B cell (primary cell): ENCODE data around the gene KSR2. TPM values are rescaled to one million over a fixed set of nuclear protein-coding genes. Genes with fewer than 3 reads are reported as not detected.

Source experiments
- ATAC-seq: fragments of 200-7000 bp; cut with Tn5 transposase; one replicate; pipeline ENCODE4 v1.10.0; 2021; ENCODE audit warnings: low read depth, mild to moderate bottlenecking, moderate number of reproducible peaks, moderate library complexity
- CTCF ChIA-PET: fragments of 350-600 bp; sonication (Branson Sonifier 250); formaldehyde crosslinking; loops from one replicate; lab custom pipeline; 2021; ENCODE audit warnings: antibody characterized with exemption, inconsistent platforms; lab: Charles Lee
- POLR2A ChIA-PET: fragments of 350-600 bp; sonication (Branson Sonifier 250); formaldehyde crosslinking; loops from one replicate; lab custom pipeline; 2021; ENCODE audit warnings: antibody characterized with exemption; lab: Charles Lee
- DNase-seq: peaks from one replicate; pipeline ENCODE4 v3.0.0; 2013
- H2AFZ ChIP-seq: 2 replicates; pipeline ENCODE4 v1.6.1; 2012; ENCODE audit warnings: mild to moderate bottlenecking, low read depth, low read length; ENCODE audit not compliant: insufficient read depth, poor library complexity, severe bottlenecking
- H3K27ac ChIP-seq, 2 donors: 1 replicate in 1 of 2; 2 replicates in 1 of 2; pipeline ENCODE4 v1.5.1; 2012 to 2013; ENCODE audit warnings: low read length in 2 of 2, mild to moderate bottlenecking in 2 of 2, moderate library complexity in 1 of 2
- H3K27me3 ChIP-seq, 4 experiments: fragments of 200-600 bp in 1 of 4; sonication (generic) in 1 of 4; replicated peaks in 1 of 4; 1 replicate in 2 of 4; 2 replicates in 2 of 4; pipeline versions ENCODE4 v1.6.1 to v1.7.0; 2013 to 2016; ENCODE audit warnings: low read length in 3 of 4, mild to moderate bottlenecking in 2 of 4, mixed read lengths in 1 of 4, moderate library complexity in 1 of 4; ENCODE audit not compliant: insufficient read depth in 4 of 4, control insufficient read depth in 3 of 4; ENCODE audit errors: control extremely low read depth in 1 of 4
- H3K36me3 ChIP-seq, 2 experiments: replicated peaks in 1 of 2; 1 replicate in 1 of 2; 2 replicates in 1 of 2; pipeline versions ENCODE4 v1.6.1 to v1.7.1; 2013; ENCODE audit warnings: low read length in 1 of 2; ENCODE audit not compliant: insufficient read depth in 2 of 2, control insufficient read depth in 1 of 2; ENCODE audit errors: control extremely low read depth in 1 of 2, extremely low read depth in 1 of 2
- H3K4me1 ChIP-seq, 2 donors: fragments of 200-600 bp in 1 of 2; sonication (generic) in 1 of 2; 1 replicate in 1 of 2; 2 replicates in 1 of 2; pipeline versions ENCODE4 v1.5.1 to v1.6.1; 2013 to 2017; ENCODE audit warnings: low read length in 2 of 2; ENCODE audit not compliant: control insufficient read depth in 2 of 2, insufficient read depth in 2 of 2
- H3K4me2 ChIP-seq: replicated peaks from 2 replicates; pipeline ENCODE3; 2012; ENCODE audit warnings: mild to moderate bottlenecking, low read depth, low read length; ENCODE audit not compliant: poor library complexity, severe bottlenecking
- H3K4me3 ChIP-seq, 5 experiments: fragments of 200-600 bp in 1 of 5; sonication (generic) in 1 of 5; 1 replicate in 3 of 5; 2 replicates in 2 of 5; pipeline versions ENCODE4 v1.5.1 to v1.7.0; 2011 to 2016; ENCODE audit warnings: low read length in 4 of 5, mild to moderate bottlenecking in 4 of 5, low read depth in 2 of 5, control low read depth in 1 of 5, moderate library complexity in 1 of 5; ENCODE audit not compliant: insufficient read depth in 1 of 5; ENCODE audit errors: control extremely low read depth in 1 of 5, extremely low read depth in 1 of 5
- H3K79me2 ChIP-seq: fragments of 200-600 bp; sonication (generic); one replicate; pipeline ENCODE4 v1.6.0; 2016; ENCODE audit warnings: low read length; ENCODE audit not compliant: control insufficient read depth, insufficient read depth
- H3K9ac ChIP-seq: fragments of 200-600 bp; sonication (generic); 2 replicates; pipeline ENCODE4 v1.6.1; 2017; ENCODE audit warnings: mild to moderate bottlenecking, low read length, moderate library complexity
- H3K9me3 ChIP-seq, 3 donors: one replicate each; pipeline versions ENCODE4 v1.6.1 to v1.7.1; 2013; ENCODE audit warnings: low read length in 2 of 3; ENCODE audit not compliant: control insufficient read depth in 2 of 3, insufficient read depth in 1 of 3; ENCODE audit errors: control extremely low read depth in 1 of 3
- H4K20me1 ChIP-seq: 2 replicates; pipeline ENCODE4 v1.6.0; 2012; ENCODE audit warnings: mild to moderate bottlenecking, low read length; ENCODE audit not compliant: insufficient read depth, control insufficient read depth, poor library complexity, severe bottlenecking
- H3K27ac Mint-ChIP-seq: one replicate; pipeline ENCODE4 v1.8.0; 2021; ENCODE audit warnings: mixed read lengths
- H3K27me3 Mint-ChIP-seq: one replicate; pipeline ENCODE4 v1.8.0; 2021; ENCODE audit warnings: mixed read lengths
- H3K4me1 Mint-ChIP-seq: one replicate; pipeline ENCODE4 v1.8.0; 2021; ENCODE audit warnings: mixed read lengths
- H3K4me3 Mint-ChIP-seq: one replicate; pipeline ENCODE4 v1.8.0; 2021; ENCODE audit warnings: mixed read lengths
- H3K9me3 Mint-ChIP-seq: one replicate; pipeline ENCODE4 v1.8.0; 2022; ENCODE audit warnings: mixed read lengths; ENCODE audit not compliant: insufficient read depth
- CTCF ChIP-seq: fragments of 200-600 bp; IDR thresholded peaks from one replicate; pipeline ENCODE4 v1.8.0; 2022; ENCODE audit warnings: antibody characterized with exemption, mild to moderate bottlenecking
- EZH2 ChIP-seq: IDR thresholded peaks from 2 replicates; pipeline ENCODE4 v1.6.1; 2012; ENCODE audit warnings: borderline replicate concordance, low read depth, mild to moderate bottlenecking, moderate library complexity, low read length; ENCODE audit not compliant: insufficient read depth, poor library complexity, severe bottlenecking
- WGBS: methylation state at CpG from one replicate; pipeline ENCODE4 v1.1.5; 2013; ENCODE audit warnings: missing lambda C conversion rate; ENCODE audit not compliant: insufficient coverage; 5-methylcytosine and 5-hydroxymethylcytosine counted together
- intact Hi-C: fragments of 100-400 bp; cut with micrococcal nuclease; formaldehyde crosslinking; loops from one replicate; pipeline ENCODE4 v1.10.0; 2022
- polyA plus RNA-seq: library from polyadenylated mRNA; depleted of rRNA; stranded (reverse); fragments of >200 nt; gene quantifications from 2 replicates; pipeline ENCODE4 v1.2.3, GENCODE V29; 2012
- total RNA-seq, 2 donors: library from RNA; stranded (reverse); fragments of 120-200 nt in 1 of 2; gene quantifications; 1 replicate in 1 of 2; 2 replicates in 1 of 2; pipeline versions ENCODE4 v1.2.3 to v1.2.4, GENCODE V29; 2013 to 2022

The KSR2 gene
- total and polyA plus RNA-seq, 2 donors (not counting 1 experiment from before 2014, with no cell fraction given) = not detected

GRCh38 chr12:117674313-117674712, 294.5 kb downstream of the KSR2 start:
- Histone ChIP-seq H3K4me1 (no peaks in the 10 kb centered on the region), H3K27me3 (no peaks in the 10 kb centered on the region), H2AFZ (no peak overlapping the region), H3K79me2 (no peaks in the 10 kb centered on the region), H3K36me3 (no peaks in the 10 kb centered on the region), H3K27ac (no peak overlapping the region), H3K4me2 (no peak overlapping the region), H3K9me3 (peaks cover 0 to 3% (median 1%) of the 10 kb centered on the region in 3 donors), H3K4me3 (no peak overlapping the region), H4K20me1 (no peaks in the 10 kb centered on the region), H3K9ac (no peak overlapping the region)
- peaks cover 4% of the 10 kb centered on the region for H3K9me3 Mint-ChIP-seq
- H3K27ac Mint-ChIP-seq = no peak overlapping the region
- TF ChIP-seq CTCF (no peak), EZH2 (no peak)
- ATAC-seq (no peak), DNase-seq (no peak)
- no peaks in the 10 kb centered on the region for H3K4me1 Mint-ChIP-seq
- peaks cover 6% of the 10 kb centered on the region for H3K27me3 Mint-ChIP-seq
- intact Hi-C loops = no loop called here
- WGBS = 81% methylated on average over 2 of the region's 3 CpGs
- POLR2A ChIA-PET = no interaction called here
- CTCF ChIA-PET = no interaction called here
- H3K4me3 Mint-ChIP-seq = no peak overlapping the region

- no peak for ATAC-seq
- no peaks in the 10 kb centered on the region for H3K79me2 ChIP-seq
- Mint-ChIP-seq H3K27me3 (peaks cover 9% of the 10 kb centered on the region), H3K9me3 (peaks cover 4% of the 10 kb centered on the region), H3K4me3 (no peak overlapping the region), H3K4me1 (no peaks in the 10 kb centered on the region), H3K27ac (no peak overlapping the region)
- peaks cover 0 to 3% (median 1%) of the 10 kb centered on the region in 3 donors for H3K9me3 ChIP-seq
- H4K20me1 ChIP-seq = no peaks in the 10 kb centered on the region
- H3K9ac ChIP-seq = no peak overlapping the region
- intact Hi-C loops = no loop called here
- WGBS = 42% methylated on average over 8 of the region's 8 CpGs
- no peak for TF ChIP-seq EZH2
- no peak for TF ChIP-seq CTCF
- H3K27me3 ChIP-seq = no peaks in the 10 kb centered on the region
- POLR2A ChIA-PET = no interaction called here
- no peaks in the 10 kb centered on the region for H3K4me1 ChIP-seq
- no peak for DNase-seq
- no peak overlapping the region for H2AFZ ChIP-seq
- H3K4me2 ChIP-seq = no peak overlapping the region
- no peak overlapping the region for H3K4me3 ChIP-seq
- H3K27ac ChIP-seq = no peak overlapping the region
- no peaks in the 10 kb centered on the region for H3K36me3 ChIP-seq
- CTCF ChIA-PET = no interaction called here
These were observed 297.1 kb downstream of the KSR2 start for GRCh38 chr12:117671734-117672133.
